Measurements from ENCODE around the gene SMCR8.
"Not testable (repeated sequence)": the region's sequence is repeated elsewhere in the genome, so short reads cannot be mapped to it uniquely, and the experiment has no call there.

The SMCR8 gene, protein sequence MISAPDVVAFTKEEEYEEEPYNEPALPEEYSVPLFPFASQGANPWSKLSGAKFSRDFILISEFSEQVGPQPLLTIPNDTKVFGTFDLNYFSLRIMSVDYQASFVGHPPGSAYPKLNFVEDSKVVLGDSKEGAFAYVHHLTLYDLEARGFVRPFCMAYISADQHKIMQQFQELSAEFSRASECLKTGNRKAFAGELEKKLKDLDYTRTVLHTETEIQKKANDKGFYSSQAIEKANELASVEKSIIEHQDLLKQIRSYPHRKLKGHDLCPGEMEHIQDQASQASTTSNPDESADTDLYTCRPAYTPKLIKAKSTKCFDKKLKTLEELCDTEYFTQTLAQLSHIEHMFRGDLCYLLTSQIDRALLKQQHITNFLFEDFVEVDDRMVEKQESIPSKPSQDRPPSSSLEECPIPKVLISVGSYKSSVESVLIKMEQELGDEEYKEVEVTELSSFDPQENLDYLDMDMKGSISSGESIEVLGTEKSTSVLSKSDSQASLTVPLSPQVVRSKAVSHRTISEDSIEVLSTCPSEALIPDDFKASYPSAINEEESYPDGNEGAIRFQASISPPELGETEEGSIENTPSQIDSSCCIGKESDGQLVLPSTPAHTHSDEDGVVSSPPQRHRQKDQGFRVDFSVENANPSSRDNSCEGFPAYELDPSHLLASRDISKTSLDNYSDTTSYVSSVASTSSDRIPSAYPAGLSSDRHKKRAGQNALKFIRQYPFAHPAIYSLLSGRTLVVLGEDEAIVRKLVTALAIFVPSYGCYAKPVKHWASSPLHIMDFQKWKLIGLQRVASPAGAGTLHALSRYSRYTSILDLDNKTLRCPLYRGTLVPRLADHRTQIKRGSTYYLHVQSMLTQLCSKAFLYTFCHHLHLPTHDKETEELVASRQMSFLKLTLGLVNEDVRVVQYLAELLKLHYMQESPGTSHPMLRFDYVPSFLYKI

DNA sequence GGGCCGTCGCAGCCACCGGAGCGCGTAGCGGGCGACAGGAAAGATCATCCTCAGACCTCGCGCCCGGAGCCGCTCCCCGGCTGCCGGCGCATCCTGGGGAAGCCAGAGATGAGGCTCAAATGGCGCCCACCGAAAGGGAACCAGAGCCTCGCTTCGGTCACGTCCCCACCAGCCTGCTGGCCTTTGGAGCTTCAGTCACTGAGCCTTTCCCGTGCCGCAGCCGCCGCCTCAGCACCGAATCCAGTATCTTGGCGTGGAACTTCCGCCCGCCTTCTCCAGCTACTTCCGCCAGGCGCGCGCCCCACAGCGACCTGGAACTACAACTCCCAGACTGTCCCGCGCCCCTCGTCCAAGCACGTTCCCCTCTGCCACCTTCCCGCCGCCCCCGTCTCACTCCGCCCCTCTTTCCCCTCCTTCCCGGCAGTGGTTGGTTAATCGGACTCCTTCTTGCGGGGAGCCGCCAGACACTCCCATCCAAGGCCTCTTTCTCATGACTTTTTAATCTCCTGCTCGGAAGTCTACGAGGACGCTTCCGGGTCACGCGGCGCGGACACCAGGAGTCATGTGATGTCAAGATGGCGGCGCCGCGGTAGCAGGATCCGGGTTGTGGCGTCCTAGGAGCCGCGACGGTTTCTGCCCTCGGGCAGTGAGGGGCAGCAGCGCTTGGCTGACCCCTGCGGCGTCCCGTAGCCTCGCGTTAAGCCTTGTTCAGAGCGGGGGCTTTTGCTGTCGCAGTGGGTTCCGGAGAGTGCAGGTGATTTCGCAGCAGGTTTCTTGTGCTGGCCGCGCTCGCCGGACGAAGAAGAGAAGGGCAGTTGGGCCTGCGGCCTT is at the start of gene SMCR8, which contains the start of gene TOP3A:
SMCR8 (plus strand) TSS at position 563 of the 831 bp plus-strand sequence. CDS start 497 bp downstream, outside the sequence.
TOP3A (minus strand) TSS at position 264 of the 831 bp plus-strand sequence; CDS start at position 48, 216 bp downstream.
- peak; percentile 98 for DNase-seq

DNA sequence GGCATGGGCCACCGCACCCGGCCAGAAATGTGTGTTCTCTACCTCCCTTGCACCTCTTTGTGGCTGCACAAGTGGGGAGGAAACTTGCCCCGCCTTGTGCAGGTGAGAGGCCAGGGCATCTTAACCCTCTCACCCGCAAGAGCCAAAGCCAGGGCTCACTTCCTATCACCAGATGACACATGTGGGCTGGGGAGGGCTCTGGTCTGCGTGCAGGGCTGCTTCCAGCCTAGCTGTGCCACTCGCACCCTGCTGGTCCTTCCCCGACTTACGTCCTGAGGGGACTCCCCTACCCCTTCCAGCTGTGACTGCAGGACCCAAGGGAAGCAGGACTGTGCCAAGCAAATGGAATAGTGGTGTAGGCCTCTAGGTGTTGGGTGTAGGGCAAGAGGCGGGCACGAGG is 47.7 kb upstream of the SMCR8 start:
- DNase-seq, result no peak

DNA sequence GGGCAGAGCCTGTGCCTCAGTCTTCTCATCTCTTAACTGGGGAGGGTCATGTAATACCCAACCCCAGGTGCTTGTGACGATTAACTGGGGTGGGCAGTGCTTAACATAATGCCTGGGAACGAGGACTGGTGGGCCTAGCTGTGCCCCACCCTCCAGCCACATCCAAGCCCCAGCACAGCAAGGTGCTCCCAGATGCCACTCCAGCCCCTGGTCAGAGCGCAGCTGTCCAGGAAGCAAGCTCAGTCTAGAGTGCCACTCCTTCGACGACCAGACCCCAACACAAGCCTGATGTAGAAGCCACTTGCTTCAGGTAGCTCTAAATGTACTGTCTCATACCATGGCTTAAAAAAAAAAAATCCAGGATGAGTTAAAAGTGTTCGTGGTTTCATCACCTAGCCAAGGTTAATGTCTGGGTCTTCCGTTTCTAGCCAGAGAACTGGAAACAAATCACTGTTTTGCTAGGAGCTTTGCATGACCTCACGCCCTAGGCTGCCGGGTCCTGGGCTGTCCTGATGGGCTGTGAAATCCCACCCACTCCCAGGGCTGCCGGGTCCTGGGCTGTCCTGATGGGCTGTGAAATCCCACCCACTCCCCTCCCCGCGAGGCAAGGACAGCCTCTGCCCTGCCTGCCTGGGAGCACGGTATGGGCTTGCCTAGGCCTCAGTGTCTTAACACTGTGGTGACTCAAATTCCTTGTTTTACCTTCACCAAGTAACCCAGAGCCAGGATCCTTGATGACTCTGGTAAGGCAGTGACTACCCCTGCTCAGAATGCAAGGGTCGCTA is 47.0 kb upstream of the SMCR8 start:
- DNase-seq, result no peak

DNA sequence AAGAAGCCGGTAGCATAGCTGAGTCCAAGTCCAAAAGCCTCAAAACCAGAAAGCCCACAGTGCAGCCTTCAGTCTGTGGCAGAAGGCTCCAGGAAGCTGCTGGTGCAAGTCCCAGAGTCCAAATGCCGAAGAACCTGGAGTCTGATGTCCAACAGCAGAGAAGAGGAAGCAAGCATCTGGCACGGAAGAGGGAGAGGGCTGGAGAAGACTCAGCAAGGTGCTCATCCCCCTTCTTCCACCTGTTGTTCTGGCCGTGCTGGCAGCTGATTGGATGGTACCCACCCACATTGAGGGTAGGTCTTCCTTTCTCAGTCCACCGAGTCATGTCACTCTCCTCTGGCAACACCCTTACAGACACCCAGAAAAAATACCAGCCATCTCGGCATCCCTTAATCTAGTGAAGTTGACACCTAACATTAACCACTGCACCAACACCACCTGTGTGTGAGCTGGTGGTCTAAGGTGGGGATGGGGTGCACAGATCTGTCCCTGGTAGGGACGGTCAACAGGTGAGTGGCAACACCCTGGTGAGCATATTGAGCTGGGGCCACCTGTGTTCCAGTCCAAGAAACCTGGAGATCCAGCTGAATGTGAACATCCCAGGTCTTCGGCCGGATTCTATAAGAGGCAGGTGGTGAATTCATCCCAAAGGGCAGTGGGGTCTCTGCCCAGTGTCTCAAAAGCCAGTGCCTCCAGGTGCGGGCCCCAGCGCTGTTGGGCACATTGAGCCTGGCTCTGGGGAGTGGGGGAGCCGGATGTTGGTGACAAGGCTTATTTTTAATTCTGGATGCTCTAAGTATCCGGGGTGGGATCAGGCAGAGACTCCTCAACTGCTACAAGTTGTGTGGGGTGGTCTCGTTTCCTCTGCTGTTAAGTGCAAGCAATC is 44.8 kb upstream of the SMCR8 start:
- DNase-seq, result no peak

DNA sequence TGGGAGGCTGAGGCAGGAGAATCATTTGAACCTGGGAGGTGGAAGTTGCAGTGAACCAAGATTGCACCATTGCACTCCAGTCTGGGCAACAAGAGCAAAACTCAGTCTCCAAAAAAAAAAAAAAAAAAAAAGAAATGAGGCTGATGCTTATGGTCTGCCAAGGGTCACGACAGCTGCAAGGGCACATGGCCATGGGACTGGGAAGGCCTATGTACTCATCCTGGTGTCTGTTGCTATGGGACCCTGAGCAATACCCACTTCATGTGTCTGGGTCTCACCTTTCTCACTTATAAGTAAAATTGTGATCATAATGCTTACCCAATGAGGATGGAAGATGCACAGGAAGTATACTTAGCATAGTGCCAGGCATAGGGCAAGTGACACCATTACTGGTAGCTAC is 38.0 kb upstream of the SMCR8 start:
- no peak for DNase-seq

DNA sequence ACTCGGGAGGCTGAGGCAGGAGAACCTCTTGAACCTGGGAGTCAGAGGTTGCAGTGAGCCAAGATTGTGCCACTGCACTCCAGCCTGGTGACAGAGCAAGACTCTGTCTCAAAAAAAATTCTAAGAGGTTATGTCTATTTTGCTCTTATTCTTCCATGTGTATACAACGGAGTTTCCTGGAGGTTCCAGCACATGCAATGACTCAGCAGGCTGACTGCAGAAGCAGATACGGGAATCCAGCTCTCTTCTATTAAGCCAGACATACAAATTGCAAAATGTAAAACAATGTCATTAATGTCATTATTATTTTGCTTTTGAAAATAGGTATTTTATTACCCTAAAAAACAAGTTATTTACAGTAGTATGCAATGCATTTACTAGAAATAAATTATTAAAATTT is 36.2 kb upstream of the SMCR8 start:
- peak in 2 of 3 donors; percentile 16 to 35 for DNase-seq

DNA sequence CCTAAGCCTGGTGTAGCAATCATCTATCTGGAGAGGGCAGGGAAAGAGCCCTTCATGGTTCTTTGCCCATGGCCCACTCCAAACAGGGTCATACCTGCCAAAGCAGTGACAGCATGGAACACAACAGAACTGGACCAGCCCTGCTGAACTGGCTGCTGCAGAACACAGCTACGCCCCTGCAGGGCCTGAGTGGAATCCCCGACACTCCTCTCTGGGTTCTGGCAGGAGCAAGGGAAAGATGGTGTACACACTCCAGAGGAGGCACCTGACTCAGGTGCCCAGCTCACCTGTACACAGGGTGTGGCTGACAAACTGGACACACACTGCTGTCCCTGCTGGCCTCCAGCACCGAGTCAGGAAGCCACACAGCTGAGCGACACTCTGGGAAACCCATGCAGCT is 34.8 kb upstream of the SMCR8 start:
- no peak for DNase-seq

DNA sequence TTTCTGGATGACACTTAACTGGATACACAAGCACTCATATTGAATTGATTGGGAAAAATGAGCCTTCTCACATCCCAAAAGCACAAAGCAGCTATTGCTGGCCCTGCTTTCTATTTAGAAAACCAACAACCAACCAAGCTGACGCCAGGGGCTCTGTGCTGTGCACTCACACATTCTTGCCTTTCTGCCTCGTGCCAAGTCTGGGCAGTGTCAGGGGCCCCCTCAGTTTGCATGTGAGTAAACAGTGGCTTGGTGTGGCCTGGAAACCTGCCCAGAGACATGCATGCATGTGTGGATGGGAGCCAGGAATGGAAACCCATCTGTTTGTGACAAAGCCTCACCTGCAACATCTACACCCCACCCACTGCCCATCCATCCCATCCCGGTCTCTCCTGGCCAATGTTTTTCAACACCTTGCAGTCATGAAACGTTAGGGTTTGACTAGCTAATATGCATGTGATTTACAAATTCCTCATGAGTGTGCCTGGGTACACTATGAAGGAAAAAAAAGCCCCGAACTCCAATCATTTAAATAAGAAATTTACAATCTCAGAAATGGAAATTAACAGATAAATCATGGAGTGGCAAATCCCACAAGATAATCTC is 34.2 kb upstream of the SMCR8 start:
- no peak for DNase-seq

DNA sequence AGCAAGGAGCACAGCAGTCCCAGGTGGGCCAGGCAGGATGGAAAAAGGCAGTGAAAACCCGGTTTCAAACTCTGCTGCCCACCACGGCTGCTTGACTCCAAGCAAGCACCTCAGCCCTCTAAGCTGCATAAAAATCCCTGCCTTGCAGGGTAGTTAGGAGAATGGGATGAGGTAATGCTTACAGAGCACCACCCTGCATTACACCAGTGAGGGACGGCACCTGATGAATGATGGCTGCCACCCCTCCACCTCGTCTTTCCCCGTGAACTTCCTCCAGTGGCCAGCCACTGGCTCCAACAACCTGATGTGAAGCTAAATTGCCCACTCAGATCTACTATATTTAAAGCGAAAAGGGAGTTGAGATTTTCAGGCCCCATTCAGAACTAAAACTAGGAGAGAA is 33.3 kb upstream of the SMCR8 start:
- no peak for DNase-seq

DNA sequence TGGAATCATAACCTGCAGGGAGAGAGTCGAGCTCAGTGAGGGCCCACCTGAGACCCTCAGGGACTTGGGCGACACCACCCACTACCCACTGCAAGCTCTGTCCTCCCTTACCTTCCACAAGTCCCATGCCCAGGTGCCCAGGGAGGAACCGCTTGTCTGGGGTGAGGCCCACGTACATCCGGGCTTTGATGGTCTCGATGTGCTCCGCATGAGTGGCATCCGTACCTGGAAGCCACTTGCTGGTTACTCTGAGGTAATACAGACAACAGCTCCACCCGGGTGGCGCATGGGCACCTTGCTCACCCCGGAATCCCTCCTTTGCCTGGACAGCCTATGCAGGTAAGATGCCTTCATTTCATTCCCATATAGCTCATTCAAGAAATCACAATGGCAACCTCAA is 29.8 kb upstream of the SMCR8 start:
- no peak for DNase-seq

DNA sequence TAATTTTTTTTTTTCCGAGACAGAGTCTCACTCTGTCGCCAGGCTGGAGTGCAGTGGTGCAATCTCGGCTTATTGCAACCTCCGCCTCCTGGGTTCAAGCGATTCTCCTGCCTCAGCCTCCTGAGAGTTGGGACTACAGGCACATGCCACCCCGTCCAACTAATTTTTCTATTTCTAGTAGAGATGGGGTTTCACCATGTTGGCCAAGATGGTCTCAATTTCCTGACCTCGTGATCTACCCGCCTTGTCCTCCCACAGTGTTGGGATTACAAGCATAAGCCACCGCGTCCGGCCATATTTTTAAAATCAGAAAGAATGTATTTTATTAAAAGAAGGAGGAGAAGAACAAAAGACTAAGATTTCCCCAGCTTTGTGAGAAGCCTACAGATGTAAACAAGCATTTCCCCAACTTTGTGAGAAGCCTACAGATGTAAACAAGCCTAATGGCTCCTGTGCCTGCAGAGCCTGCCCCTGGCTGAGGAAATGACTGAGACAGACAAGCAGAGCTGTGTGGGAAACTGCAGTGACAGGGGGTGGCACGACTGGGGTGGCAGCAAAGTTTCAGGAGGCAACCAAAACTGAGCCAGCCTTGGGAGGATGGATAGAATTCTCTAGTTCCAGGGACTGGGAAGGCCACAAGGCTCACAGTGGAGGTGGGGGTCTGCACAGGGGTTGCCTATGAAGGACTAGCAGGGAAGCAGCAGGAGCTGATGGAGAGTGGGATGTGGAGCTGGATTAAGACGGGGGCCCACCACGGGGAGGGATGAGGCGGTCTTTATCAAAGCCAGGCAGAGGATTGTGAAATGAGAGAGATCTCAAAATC is 23.2 kb upstream of the SMCR8 start:
- DNase-seq, result no peak

DNA sequence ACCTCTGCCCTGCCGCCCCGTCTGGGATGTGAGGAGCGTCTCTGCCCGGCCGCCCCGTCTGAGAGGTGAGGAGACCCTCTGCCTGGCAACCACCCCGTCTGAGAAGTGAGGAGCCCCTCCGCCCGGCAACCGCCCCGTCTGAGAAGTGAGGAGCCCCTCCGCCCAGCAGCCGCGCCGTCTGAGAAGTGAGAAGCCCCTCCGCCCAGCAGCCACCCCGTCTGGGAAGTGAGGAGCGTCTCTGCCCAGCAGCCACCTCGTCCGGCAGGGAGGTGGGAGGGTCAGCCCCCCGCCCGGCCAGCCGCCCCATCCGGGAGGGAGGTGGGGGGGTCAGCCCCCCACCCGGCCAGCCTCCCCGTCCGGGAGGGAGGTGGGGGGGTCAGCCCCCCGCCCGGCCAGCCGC is 17.0 kb upstream of the SMCR8 start:
- not testable (repeated sequence) for DNase-seq

DNA sequence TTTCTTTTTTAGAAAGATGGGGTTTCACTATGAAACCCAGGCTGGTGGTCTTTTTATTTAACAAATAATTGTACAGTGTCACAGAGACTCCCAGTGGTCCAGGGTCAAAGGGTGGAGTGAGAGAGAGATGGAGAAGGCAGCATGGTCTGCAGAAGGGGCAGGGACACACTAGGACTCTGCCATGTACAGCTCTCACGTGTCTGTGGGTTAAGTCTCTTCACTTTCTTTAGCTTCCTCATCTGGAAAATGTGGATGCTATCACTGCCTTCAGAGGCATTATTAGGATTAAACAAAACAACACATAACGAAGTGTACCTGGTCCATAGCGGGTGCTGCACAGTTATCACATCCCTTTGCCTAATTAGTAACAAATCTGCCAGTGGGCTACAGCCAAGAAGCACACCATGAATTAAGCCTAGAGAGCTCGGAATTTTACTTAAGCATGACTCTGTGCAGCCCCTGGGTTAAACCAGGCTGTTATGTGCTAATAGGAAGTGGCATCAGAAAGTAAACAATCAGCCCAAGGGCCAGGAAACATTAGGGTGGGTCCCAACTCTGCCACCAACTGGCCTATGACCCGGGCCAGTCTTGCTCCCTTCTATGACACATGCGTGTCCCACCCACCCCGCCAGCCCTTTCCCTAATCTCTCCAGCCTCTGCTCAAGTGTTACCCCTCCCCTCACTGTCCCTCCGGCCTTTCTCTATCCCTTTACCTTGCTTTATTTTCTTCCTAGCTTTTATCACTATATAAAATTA is 14.2 kb upstream of the SMCR8 start:
- DNase-seq, result peak; percentile 34 to 46 (median 40)

DNA sequence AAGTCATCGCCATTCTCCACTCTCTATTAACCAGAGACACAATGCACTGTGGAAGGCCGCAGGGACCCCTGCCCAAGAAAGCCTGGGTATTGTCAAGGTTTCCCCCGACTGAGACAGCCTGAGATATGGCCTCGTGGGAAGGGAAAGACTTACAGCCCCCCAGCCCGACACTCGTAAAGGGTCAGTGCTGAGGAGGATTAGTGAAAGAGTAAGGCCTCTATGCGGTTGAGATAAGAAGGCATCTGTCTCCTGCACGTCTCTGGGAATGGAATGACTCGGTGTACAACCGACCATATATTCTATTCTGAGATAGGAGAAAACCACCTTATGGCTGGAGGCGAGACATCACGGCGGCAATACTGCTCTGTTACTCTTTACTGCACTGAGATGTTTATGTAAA is 11.9 kb upstream of the SMCR8 start:
- DNase-seq, result not testable (repeated sequence)

DNA sequence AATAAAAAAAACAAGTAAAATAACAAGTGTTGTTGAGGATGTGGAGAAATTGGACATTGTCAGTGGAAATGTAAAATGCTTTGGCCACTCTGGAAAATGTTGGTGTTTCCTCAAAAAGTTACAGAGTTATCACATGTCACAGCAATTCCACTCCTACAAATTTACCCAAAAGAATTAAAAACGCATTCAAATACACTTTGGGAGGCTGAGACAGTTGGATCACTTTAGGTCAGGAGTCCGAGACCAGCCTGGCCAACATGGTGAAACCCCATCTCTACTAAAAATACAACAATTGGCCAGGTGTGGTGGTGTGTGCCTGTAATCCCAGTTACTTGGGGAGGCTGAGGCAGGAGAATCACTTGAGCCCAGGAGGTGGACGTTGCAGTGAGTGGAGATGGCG is 5.9 kb upstream of the SMCR8 start:
- no peak for DNase-seq

DNA sequence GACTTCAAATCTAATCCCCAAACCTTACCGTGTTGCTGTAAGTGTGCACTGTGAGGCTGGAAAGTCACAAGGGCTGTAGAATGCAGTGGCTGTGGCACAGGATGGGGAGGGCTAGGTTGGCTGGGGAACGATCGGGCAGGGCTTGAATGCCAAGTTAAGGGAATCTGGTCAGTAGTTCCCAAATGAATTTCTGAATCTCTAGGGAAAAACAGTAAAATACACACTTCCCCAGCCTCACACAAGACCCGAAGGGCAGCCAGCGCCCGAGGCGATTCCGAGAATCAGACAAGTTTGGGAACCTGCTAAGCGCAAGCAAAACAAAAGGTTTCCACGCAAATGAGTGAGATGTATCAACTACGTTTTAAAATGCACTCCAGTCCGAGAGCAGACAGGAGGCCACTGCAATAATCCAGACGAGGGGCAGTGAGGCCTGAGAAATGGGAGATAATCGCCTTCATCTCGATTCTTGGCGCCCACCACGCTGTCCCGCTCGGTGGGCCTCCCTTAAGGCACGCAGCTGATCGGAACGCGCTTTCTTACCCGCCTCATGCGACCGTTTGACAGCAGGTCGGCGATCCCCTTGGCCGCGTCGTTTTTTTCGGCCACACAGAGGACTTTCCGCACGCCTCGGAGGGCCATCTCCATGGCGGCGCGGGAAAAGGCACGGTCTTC is 898 bp upstream of the SMCR8 start:
- DNase-seq, result peak in 2 of 3 donors; percentile 23 to 24

DNA sequence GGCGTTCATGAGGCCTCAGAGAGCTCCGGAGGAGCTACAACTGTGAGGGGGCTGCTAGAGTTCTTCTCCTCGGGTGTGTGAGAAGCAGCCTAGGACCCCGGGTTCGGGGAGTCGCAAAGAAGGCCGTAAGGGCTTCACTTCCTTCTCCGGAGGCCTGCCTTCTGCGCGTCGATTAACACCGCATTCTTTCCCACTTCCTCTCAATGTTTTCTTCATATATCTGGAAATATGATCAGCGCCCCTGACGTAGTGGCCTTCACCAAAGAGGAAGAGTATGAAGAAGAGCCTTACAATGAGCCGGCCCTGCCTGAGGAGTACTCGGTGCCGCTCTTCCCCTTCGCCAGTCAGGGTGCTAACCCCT is 449 bp downstream of the SMCR8 start:
- peak; percentile 44 to 72 (median 68) for DNase-seq

DNA sequence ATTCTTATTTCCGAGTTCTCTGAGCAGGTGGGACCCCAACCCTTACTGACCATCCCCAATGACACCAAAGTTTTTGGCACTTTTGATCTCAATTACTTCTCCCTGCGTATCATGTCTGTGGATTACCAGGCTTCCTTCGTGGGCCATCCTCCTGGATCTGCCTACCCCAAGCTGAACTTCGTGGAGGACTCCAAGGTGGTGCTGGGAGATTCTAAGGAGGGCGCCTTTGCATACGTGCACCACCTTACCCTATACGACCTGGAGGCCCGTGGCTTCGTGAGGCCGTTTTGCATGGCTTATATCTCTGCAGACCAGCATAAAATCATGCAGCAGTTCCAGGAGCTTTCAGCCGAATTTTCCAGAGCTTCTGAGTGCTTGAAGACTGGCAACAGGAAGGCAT is 868 bp downstream of the SMCR8 start:
- DNase-seq, result no peak

Measured in suppressor macrophage treated with lipopolysaccharide for 1 hour (primary cell).